Gastrocnemius medialis (tissue), 4 donors: ENCODE measurements around the gene IKBIP.

Experiments used
- POLR2A ChIP-seq, 2 donors: fragments of 450-650 bp; IDR thresholded peaks; one replicate each; pipeline ENCODE4 v1.6.1; 2017; ENCODE audit warnings: antibody characterized with exemption in 2 of 2, mild to moderate bottlenecking in 2 of 2, moderate library complexity in 2 of 2
- TF ChIP-seq, protein P1 (sequence below), 5 experiments: fragments of 450-650 bp in 3 of 5; fragments of 200-600 bp in 2 of 5; sonication (generic) in 2 of 5; IDR thresholded peaks in 4 of 5; conservative IDR thresholded peaks in 1 of 5; 1 replicate in 4 of 5; 2 replicates in 1 of 5; pipeline ENCODE4 v1.5.1; 2016 to 2019; ENCODE audit warnings: antibody characterized with exemption in 5 of 5, mild to moderate bottlenecking in 3 of 5, moderate library complexity in 3 of 5

DNA sequence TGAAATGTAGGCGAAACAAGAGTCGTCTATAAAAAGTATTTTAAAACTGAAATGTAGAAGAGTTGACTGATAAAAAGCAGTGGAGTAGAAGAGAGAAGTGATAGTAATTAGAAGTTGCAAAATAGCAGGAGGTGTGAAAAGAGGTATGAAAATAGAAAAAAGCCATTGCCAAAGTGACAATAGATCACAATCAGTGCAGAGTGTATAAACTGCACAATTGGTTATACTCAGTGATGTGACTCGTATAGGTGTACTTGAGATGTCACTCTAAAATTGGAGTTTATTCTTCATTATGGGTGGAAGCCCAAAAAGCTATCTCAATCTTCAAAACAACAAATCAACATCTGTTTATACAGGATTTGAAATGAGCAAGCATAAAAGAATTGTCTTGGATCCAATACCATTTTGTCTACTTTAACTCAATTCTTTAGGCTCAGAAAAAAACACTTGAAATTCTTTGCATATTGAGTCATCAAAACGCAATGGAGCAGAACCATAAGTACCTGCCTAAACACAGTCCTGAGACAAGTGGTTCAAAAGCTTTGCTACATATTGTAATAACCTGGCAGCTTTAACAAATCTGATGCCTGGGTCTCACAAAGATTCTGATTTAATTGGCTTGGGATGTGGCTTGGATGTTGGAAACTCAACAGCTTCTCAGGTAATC lies 8.8 kb downstream of the IKBIP start:
- no peak for TF ChIP-seq POLR2A (IDR thresholded peaks at IDR 0.05)
- TF ChIP-seq, protein P1, sequence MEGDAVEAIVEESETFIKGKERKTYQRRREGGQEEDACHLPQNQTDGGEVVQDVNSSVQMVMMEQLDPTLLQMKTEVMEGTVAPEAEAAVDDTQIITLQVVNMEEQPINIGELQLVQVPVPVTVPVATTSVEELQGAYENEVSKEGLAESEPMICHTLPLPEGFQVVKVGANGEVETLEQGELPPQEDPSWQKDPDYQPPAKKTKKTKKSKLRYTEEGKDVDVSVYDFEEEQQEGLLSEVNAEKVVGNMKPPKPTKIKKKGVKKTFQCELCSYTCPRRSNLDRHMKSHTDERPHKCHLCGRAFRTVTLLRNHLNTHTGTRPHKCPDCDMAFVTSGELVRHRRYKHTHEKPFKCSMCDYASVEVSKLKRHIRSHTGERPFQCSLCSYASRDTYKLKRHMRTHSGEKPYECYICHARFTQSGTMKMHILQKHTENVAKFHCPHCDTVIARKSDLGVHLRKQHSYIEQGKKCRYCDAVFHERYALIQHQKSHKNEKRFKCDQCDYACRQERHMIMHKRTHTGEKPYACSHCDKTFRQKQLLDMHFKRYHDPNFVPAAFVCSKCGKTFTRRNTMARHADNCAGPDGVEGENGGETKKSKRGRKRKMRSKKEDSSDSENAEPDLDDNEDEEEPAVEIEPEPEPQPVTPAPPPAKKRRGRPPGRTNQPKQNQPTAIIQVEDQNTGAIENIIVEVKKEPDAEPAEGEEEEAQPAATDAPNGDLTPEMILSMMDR (IDR thresholded peaks at IDR 0.05 in 4 of 5, conservative IDR thresholded peaks at IDR 0.05 in 1 of 5), result no peak
